ENCODE data around the gene SHISA9. TPM values are rescaled to one million over a fixed set of nuclear protein-coding genes. Genes with fewer than 3 reads are reported as not detected.

The SHISA9 gene
- polyA plus RNA-seq, 1 of the 3 experiments (the other 2 are of a cell fraction): 0.02 TPM

- H3K4me3 ChIP-seq (ENCODE audit: low read depth in 2 of 2, low read length in 1 of 2): no peak overlapping the region
- H4K20me1 ChIP-seq (ENCODE audit: insufficient read depth): no peaks in the 10 kb centered on the region
- ChIA-PET CTCF (no interaction called here), POLR2A (no interaction called here)
- no peaks in the 10 kb centered on the region for H3K9me3 ChIP-seq
- no peaks in the 10 kb centered on the region for H3K27me3 ChIP-seq (ENCODE audit: insufficient read depth)
- no peaks in the 10 kb centered on the region for H3F3A ChIP-seq (replicated peaks; ENCODE audit: insufficient read depth)
- no peak overlapping the region for H3K9ac ChIP-seq
- WGBS (ENCODE audit: low lambda C conversion rate): 15% methylated on average over 3 of the region's 3 CpGs
- H3K79me2 ChIP-seq (ENCODE audit: insufficient read depth): no peaks in the 10 kb centered on the region
- H3K9me2 ChIP-seq: no peaks in the 10 kb centered on the region
- DNase-seq: no peak
- no peak for TF ChIP-seq CHD2 (IDR thresholded peaks at IDR 0.05; ENCODE audit: low read length, partially characterized antibody)
- TF ChIP-seq JUND (IDR thresholded peaks at IDR 0.05): no peak
- no peak for TF ChIP-seq SIN3A (IDR thresholded peaks at IDR 0.05; ENCODE audit: borderline replicate concordance, low read depth, low read length)
- TF ChIP-seq RAD21 (IDR thresholded peaks at IDR 0.05; ENCODE audit: low read length): no peak
- no peak for TF ChIP-seq GATA2 (CRISPR knock-in tag; IDR thresholded peaks at IDR 0.05)
- TF ChIP-seq FOSL2 (IDR thresholded peaks at IDR 0.05; ENCODE audit: borderline replicate concordance, low read depth): no peak
- no peak for TF ChIP-seq MXI1 (IDR thresholded peaks at IDR 0.05; ENCODE audit: low read depth, low read length)
- TF ChIP-seq FOXM1 (IDR thresholded peaks at IDR 0.05; ENCODE audit: low read depth): no peak
- no peak for TF ChIP-seq ZBTB33 (IDR thresholded peaks at IDR 0.05; ENCODE audit: borderline replicate concordance, low read depth)
- no peak for TF ChIP-seq SMC3 (IDR thresholded peaks at IDR 0.05; ENCODE audit: low read depth, low read length)
- TF ChIP-seq POLR2AphosphoS5 (IDR thresholded peaks at IDR 0.05; ENCODE audit: low read depth, low read length): no peak
- no peak for TF ChIP-seq TEAD4 (IDR thresholded peaks at IDR 0.05; ENCODE audit: borderline replicate concordance, insufficient read depth)
- no peak for TF ChIP-seq ELF1 (IDR thresholded peaks at IDR 0.05)
- TF ChIP-seq MAX (IDR thresholded peaks at IDR 0.05; ENCODE audit: low read depth): no peak
- H3K4me1 ChIP-seq (ENCODE audit: control insufficient read depth in 1 of 2, insufficient read depth in 2 of 2, low read depth in 1 of 2, low read length in 1 of 2): no peaks in the 10 kb centered on the region
- H3K36me3 ChIP-seq (replicated peaks in 1 of 2; ENCODE audit: control insufficient read depth in 1 of 2, insufficient read depth in 2 of 2, low read length in 1 of 2): no peaks in the 10 kb centered on the region
- H3K4me2 ChIP-seq: no peak overlapping the region
- H2AFZ ChIP-seq (ENCODE audit: low read depth): no peak overlapping the region
- no peak overlapping the region for H3K27ac ChIP-seq (ENCODE audit: low read depth in 2 of 2, low read length in 1 of 2)
Observed at GRCh38 chr16:13046061-13046821, 144.8 kb downstream of the SHISA9 start.

GRCh38 chr16:13047276-13047675 lies 145.9 kb downstream of the SHISA9 start:
- H3K9ac ChIP-seq: no peak overlapping the region
- H4K20me1 ChIP-seq (ENCODE audit: insufficient read depth): no peaks in the 10 kb centered on the region
- H3K4me2 ChIP-seq: no peak overlapping the region
- no peaks in the 10 kb centered on the region for H3K9me3 ChIP-seq
- ChIA-PET POLR2A (no interaction called here), CTCF (no interaction called here)
- H3K27me3 ChIP-seq (ENCODE audit: insufficient read depth): no peaks in the 10 kb centered on the region
- H3K27ac ChIP-seq (ENCODE audit: low read depth in 2 of 2, low read length in 1 of 2): no peak overlapping the region
- WGBS (ENCODE audit: low lambda C conversion rate): 6% methylated on average over 1 of the region's 1 CpG
- H3K36me3 ChIP-seq (replicated peaks in 1 of 2; ENCODE audit: control insufficient read depth in 1 of 2, insufficient read depth in 2 of 2, low read length in 1 of 2): no peaks in the 10 kb centered on the region
- H3K79me2 ChIP-seq (ENCODE audit: insufficient read depth): no peaks in the 10 kb centered on the region
- no peaks in the 10 kb centered on the region for H3K9me2 ChIP-seq
- H3F3A ChIP-seq (replicated peaks; ENCODE audit: insufficient read depth): no peaks in the 10 kb centered on the region
- no peak for DNase-seq
- H2AFZ ChIP-seq (ENCODE audit: low read depth): no peak overlapping the region
- no peak overlapping the region for H3K4me3 ChIP-seq (ENCODE audit: low read depth in 2 of 2, low read length in 1 of 2)
- H3K4me1 ChIP-seq (ENCODE audit: control insufficient read depth in 1 of 2, insufficient read depth in 2 of 2, low read depth in 1 of 2, low read length in 1 of 2): no peaks in the 10 kb centered on the region
- no peak for TF ChIP-seq REST (IDR thresholded peaks at IDR 0.05; ENCODE audit: low read depth, low read length)
- no peak for TF ChIP-seq USF2 (IDR thresholded peaks at IDR 0.05; ENCODE audit: borderline replicate concordance, low read depth, low read length)
- TF ChIP-seq IRF3 (IDR thresholded peaks at IDR 0.05; ENCODE audit: low read depth, low read length): no peak
- TF ChIP-seq CHD2 (IDR thresholded peaks at IDR 0.05; ENCODE audit: low read length, partially characterized antibody): no peak
- TF ChIP-seq EP300 (IDR thresholded peaks at IDR 0.05; ENCODE audit: borderline replicate concordance in 1 of 2, low read depth in 1 of 2, low read length in 1 of 2): no peak
- TF ChIP-seq TAF1 (IDR thresholded peaks at IDR 0.05; ENCODE audit: borderline replicate concordance, low read depth, low read length): no peak
- no peak for TF ChIP-seq NFIC (IDR thresholded peaks at IDR 0.05; ENCODE audit: borderline replicate concordance)
- TF ChIP-seq MXI1 (IDR thresholded peaks at IDR 0.05; ENCODE audit: low read depth, low read length): no peak

All from SK-N-SH (cell line).